ENCODE results near the gene TMEM132C. TPM values are rescaled to one million over a fixed set of nuclear protein-coding genes. Genes with fewer than 3 reads are reported as not detected.

TMEM132C gene
- total and polyA plus RNA-seq, 2 of the 4 experiments (the other 2 are of a cell fraction): not detected

DNA sequence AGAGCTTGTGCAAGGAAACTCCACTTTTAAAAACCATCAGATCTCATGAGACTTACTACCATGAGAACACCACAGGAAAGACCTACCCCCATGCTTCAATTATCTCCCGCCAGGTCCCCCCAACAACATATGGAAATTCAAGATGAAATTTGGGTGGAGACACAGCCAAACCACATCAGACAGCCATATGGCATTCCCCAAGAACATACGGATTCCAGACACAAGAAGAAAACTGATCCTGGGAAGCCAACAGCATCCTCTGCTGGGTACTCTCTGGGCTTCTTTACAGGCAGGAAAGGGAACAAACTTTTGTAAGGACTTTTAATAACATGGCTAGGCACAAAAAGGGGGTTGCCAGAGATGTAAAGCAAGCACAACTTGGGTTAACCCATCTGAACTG is 127.2 kb downstream of the TMEM132C start:
- H3K9me1 ChIP-seq (ENCODE audit: insufficient read depth, low read length): no peaks in the 10 kb centered on the region
- intact Hi-C loops (cut with micrococcal nuclease): no loop called here
- H3K9ac ChIP-seq (ENCODE audit: low read depth, low read length): no peak overlapping the region
- ATAC-seq (ENCODE audit: low read depth) (no peak), DNase-seq (no peak)
- no peaks in the 10 kb centered on the region for H3K27me3 ChIP-seq (ENCODE audit: control insufficient read depth, insufficient read depth, low read length)
- no peak overlapping the region for H3K23ac ChIP-seq (ENCODE audit: low read depth, low read length)
- H3K79me1 ChIP-seq (ENCODE audit: low read depth in 1 of 2, low read length in 2 of 2): no peaks in the 10 kb centered on the region
- H3K4me2 ChIP-seq (ENCODE audit: low read depth, low read length): no peak overlapping the region
- in situ Hi-C loops (cut with MboI; ENCODE audit: low sequenced_read_pairs): no loop called here
- no peak overlapping the region for H4K5ac ChIP-seq (ENCODE audit: low read depth, low read length)
- ChIA-PET POLR2A (ENCODE audit: unreplicated experiment) (no interaction called here), CTCF (no interaction called here)
- dilution Hi-C loops (cut with HindIII; ENCODE audit: low sequenced_read_pairs, unreplicated experiment): no loop called here
- H2BK120ac ChIP-seq (ENCODE audit: low read depth, low read length): no peak overlapping the region
- no peaks in the 10 kb centered on the region for H3K4me1 ChIP-seq (ENCODE audit: control insufficient read depth, insufficient read depth, low read length)
- H4K20me1 ChIP-seq (ENCODE audit: insufficient read depth, low read length): no peaks in the 10 kb centered on the region
- H3K18ac ChIP-seq (ENCODE audit: low read depth, low read length): no peak overlapping the region
- no peak overlapping the region for H3K56ac ChIP-seq (ENCODE audit: extremely low read depth, insufficient read depth, low read length)
- no peak overlapping the region for H3K4me3 ChIP-seq (ENCODE audit: insufficient read depth, low read depth, low read length)
- no TSS peak for BruUV-seq (replicated peaks)
- H2BK20ac ChIP-seq (ENCODE audit: low read depth, low read length): no peak overlapping the region
- H3K9me3 ChIP-seq (ENCODE audit: control insufficient read depth, insufficient read depth, low read length): peaks cover 32% of the 10 kb centered on the region
- no peak overlapping the region for H2BK5ac ChIP-seq (ENCODE audit: low read depth, low read length, poor library complexity, severe bottlenecking)
- H2AFZ ChIP-seq (replicated peaks; ENCODE audit: low read length, poor library complexity): no peak overlapping the region
- H2AK9ac ChIP-seq (replicated peaks; ENCODE audit: low read depth, low read length, poor library complexity): no peak overlapping the region
- no peak overlapping the region for H3K27ac ChIP-seq (ENCODE audit: insufficient read depth, low read length)
- H3K14ac ChIP-seq (replicated peaks; ENCODE audit: low read depth, low read length): no peak overlapping the region
- no peak overlapping the region for H4K91ac ChIP-seq (ENCODE audit: insufficient read depth, low read depth, low read length)
- WGBS, 2 experiments (ENCODE audit: extremely low coverage in 2 of 2, insufficient read length in 1 of 2): no CpG with 5 or more reads among the region's 2 CpGs
- H4K8ac ChIP-seq (ENCODE audit: low read depth in 2 of 2, low read length in 2 of 2): no peak overlapping the region
- H3K36me3 ChIP-seq (ENCODE audit: control insufficient read depth, insufficient read depth, low read length): no peaks in the 10 kb centered on the region
- H2AK5ac ChIP-seq (ENCODE audit: low read depth, low read length): no peak overlapping the region
- no peak overlapping the region for H3K4ac ChIP-seq (ENCODE audit: low read depth, low read length)
- TF ChIP-seq MAZ (IDR thresholded peaks at IDR 0.05; ENCODE audit: borderline replicate concordance, low read depth, low read length) (no peak), RAD21 (IDR thresholded peaks at IDR 0.05; ENCODE audit: low read length) (no peak), FOS (IDR thresholded peaks at IDR 0.05; ENCODE audit: low read depth, low read length) (no peak), MAFK (IDR thresholded peaks at IDR 0.05; ENCODE audit: low read depth, low read length) (no peak), MXI1 (IDR thresholded peaks at IDR 0.05; ENCODE audit: borderline replicate concordance, low read depth, low read length) (no peak), CEBPB (IDR thresholded peaks at IDR 0.05; ENCODE audit: low read depth, low read length) (no peak)
- TF ChIP-seq, protein P1, sequence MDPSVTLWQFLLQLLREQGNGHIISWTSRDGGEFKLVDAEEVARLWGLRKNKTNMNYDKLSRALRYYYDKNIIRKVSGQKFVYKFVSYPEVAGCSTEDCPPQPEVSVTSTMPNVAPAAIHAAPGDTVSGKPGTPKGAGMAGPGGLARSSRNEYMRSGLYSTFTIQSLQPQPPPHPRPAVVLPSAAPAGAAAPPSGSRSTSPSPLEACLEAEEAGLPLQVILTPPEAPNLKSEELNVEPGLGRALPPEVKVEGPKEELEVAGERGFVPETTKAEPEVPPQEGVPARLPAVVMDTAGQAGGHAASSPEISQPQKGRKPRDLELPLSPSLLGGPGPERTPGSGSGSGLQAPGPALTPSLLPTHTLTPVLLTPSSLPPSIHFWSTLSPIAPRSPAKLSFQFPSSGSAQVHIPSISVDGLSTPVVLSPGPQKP (IDR thresholded peaks at IDR 0.05; ENCODE audit: borderline replicate concordance, low read depth, low read length): no peak
- TF ChIP-seq, protein P2, sequence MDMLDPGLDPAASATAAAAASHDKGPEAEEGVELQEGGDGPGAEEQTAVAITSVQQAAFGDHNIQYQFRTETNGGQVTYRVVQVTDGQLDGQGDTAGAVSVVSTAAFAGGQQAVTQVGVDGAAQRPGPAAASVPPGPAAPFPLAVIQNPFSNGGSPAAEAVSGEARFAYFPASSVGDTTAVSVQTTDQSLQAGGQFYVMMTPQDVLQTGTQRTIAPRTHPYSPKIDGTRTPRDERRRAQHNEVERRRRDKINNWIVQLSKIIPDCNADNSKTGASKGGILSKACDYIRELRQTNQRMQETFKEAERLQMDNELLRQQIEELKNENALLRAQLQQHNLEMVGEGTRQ (IDR thresholded peaks at IDR 0.05; ENCODE audit: low read depth, low read length): no peak
- H2BK15ac ChIP-seq (ENCODE audit: low read depth, low read length): no peak overlapping the region

All from IMR-90 (cell line).